Liver (tissue), 9 donors: ENCODE results near the gene ABCA13. TPM values are rescaled to one million over a fixed set of nuclear protein-coding genes. Genes with fewer than 3 reads are reported as not detected.

Source experiments
- DNase-seq: peaks from one replicate; pipeline ENCODE4 v3.0.0-alpha.2; 2017; ENCODE audit warnings: low spot score
- H3K27ac ChIP-seq, 2 donors: one replicate each; pipeline ENCODE4 v1.7.0; 2013; ENCODE audit warnings: inconsistent platforms in 2 of 2, low read length in 2 of 2, control low read depth in 1 of 2, low read depth in 1 of 2, mild to moderate bottlenecking in 1 of 2
- H3K27me3 ChIP-seq, 4 donors: one replicate each; pipeline versions ENCODE4 v1.6.1 to v1.7.0; 2013; ENCODE audit warnings: low read length in 3 of 4, inconsistent platforms in 1 of 4, mild to moderate bottlenecking in 1 of 4, moderate library complexity in 1 of 4; ENCODE audit not compliant: control insufficient read depth in 4 of 4, insufficient read depth in 4 of 4
- H3K36me3 ChIP-seq, 4 donors: one replicate each; pipeline versions ENCODE4 v1.6.1 to v1.7.0; 2013; ENCODE audit warnings: low read length in 3 of 4, mild to moderate bottlenecking in 3 of 4, low read depth in 1 of 4, moderate library complexity in 1 of 4; ENCODE audit not compliant: control insufficient read depth in 4 of 4, insufficient read depth in 3 of 4
- H3K4me1 ChIP-seq, 4 donors: one replicate each; pipeline versions ENCODE4 v1.6.1 to v1.7.0; 2013; ENCODE audit warnings: low read length in 3 of 4, mild to moderate bottlenecking in 3 of 4, moderate library complexity in 1 of 4; ENCODE audit not compliant: control insufficient read depth in 4 of 4, insufficient read depth in 4 of 4
- H3K4me3 ChIP-seq, 3 donors: one replicate each; pipeline versions ENCODE4 v1.6.1 to v1.7.0; 2013; ENCODE audit warnings: low read length in 3 of 3, control low read depth in 1 of 3, low read depth in 1 of 3, mild to moderate bottlenecking in 1 of 3
- H3K9ac ChIP-seq, 2 donors: one replicate each; pipeline ENCODE4 v1.7.0; 2013; ENCODE audit warnings: low read length in 2 of 2, mild to moderate bottlenecking in 2 of 2, moderate library complexity in 2 of 2, control low read depth in 1 of 2, low read depth in 1 of 2
- H3K9me3 ChIP-seq, 4 donors: one replicate each; pipeline versions ENCODE4 v1.6.1 to v1.7.0; 2013; ENCODE audit warnings: low read length in 3 of 4; ENCODE audit not compliant: control insufficient read depth in 4 of 4
- ATF3 ChIP-seq: IDR thresholded peaks from 2 replicates; pipeline ENCODE4 v1.6.1; 2016; ENCODE audit warnings: antibody characterized with exemption
- CTCF ChIP-seq: fragments of 150-350 bp; IDR thresholded peaks from 2 replicates; pipeline ENCODE4 v1.5.1; 2017; ENCODE audit warnings: improper control_type of control experiment, low read depth, low read length; ENCODE audit not compliant: missing input control
- EGR1 ChIP-seq, 2 donors: IDR thresholded peaks; 2 replicates each; pipeline ENCODE4 v1.6.1; 2016 to 2018; ENCODE audit warnings: antibody characterized with exemption in 2 of 2, low read depth in 2 of 2
- FOXA1 ChIP-seq: IDR thresholded peaks from 2 replicates; pipeline ENCODE4 v1.6.1; 2016; ENCODE audit warnings: antibody characterized with exemption
- FOXA2 ChIP-seq: IDR thresholded peaks from 2 replicates; pipeline ENCODE4 v1.6.1; 2016; ENCODE audit warnings: antibody characterized with exemption
- GABPA ChIP-seq, 2 donors: IDR thresholded peaks in 1 of 2; conservative IDR thresholded peaks in 1 of 2; 2 replicates each; pipeline ENCODE4 v1.6.1; 2016; ENCODE audit warnings: antibody characterized with exemption in 2 of 2, mild to moderate bottlenecking in 1 of 2, moderate library complexity in 1 of 2
- HNF4A ChIP-seq, 2 donors: conservative IDR thresholded peaks; 2 replicates each; pipeline ENCODE4 v1.6.1; 2016; ENCODE audit warnings: antibody characterized with exemption in 2 of 2, mild to moderate bottlenecking in 2 of 2
- HNF4G ChIP-seq: IDR thresholded peaks from 2 replicates; pipeline ENCODE4 v1.6.1; 2016; ENCODE audit warnings: antibody characterized with exemption
- JUND ChIP-seq, 2 donors: IDR thresholded peaks; 2 replicates each; pipeline ENCODE4 v1.6.1; 2016; ENCODE audit warnings: antibody characterized with exemption in 2 of 2
- MAX ChIP-seq: IDR thresholded peaks from 2 replicates; pipeline ENCODE4 v1.6.1; 2016; ENCODE audit warnings: antibody characterized with exemption
- REST ChIP-seq: IDR thresholded peaks from 2 replicates; pipeline ENCODE4 v1.6.1; 2016; ENCODE audit warnings: antibody characterized with exemption, mild to moderate bottlenecking
- SP1 ChIP-seq: IDR thresholded peaks from 2 replicates; pipeline ENCODE4 v1.6.1; 2018; ENCODE audit warnings: antibody characterized with exemption, mild to moderate bottlenecking
- YY1 ChIP-seq: IDR thresholded peaks from 2 replicates; pipeline ENCODE4 v1.6.1; 2016; ENCODE audit warnings: antibody characterized with exemption, mild to moderate bottlenecking
- WGBS: extraction: QIAGEN DNeasy Blood & Tissue Kit; methylation state at CpG from one replicate; pipeline ENCODE4 v1.1.7; 2013; 5-methylcytosine and 5-hydroxymethylcytosine counted together
- polyA plus RNA-seq, 2 donors: library from polyadenylated mRNA; stranded (reverse) in 1 of 2; unstranded in 1 of 2; fragments of 200-250 nt in 1 of 2; fragments of >200 nt in 1 of 2; fragmentation: Nextera tagmentation in 1 of 2; extraction: Ambion mirVana in 1 of 2; gene quantifications; one replicate each; pipeline versions ENCODE4 v1.2.1 to v1.2.3, GENCODE V29; 2013 to 2015
- total RNA-seq, 2 donors: library from RNA; depleted of rRNA; stranded (reverse); fragments of >200 nt; gene quantifications; one replicate each; pipeline ENCODE4 v1.2.3, GENCODE V29; 2014
- donor health status: healthy.
- donor health status: healthy.
- donor health status: healthy.
- donor health status: healthy.
- donor health status: healthy.

Gene ABCA13
- total and polyA plus RNA-seq, 4 donors, result 0.22 to 1.0 (median 0.66) TPM

- no peaks in the 10 kb centered on the region for H3K9me3 ChIP-seq
- WGBS, result 72% methylated on average over 2 of the region's 2 CpGs
Measured at GRCh38 chr7:48261696-48262095, 90.4 kb downstream of the ABCA13 start.

GRCh38 chr7:48262606-48263310, 91.5 kb downstream of the ABCA13 start:
- no peak for TF ChIP-seq HNF4G
- no peak for TF ChIP-seq FOXA1
- no peak for TF ChIP-seq MAX
- no peak for TF ChIP-seq REST
- no peak for TF ChIP-seq JUND (IDR thresholded peaks at IDR 0.05)
- no peak for TF ChIP-seq SP1
- no peak for TF ChIP-seq ATF3
- no peak for TF ChIP-seq HNF4A (conservative IDR thresholded peaks at IDR 0.05)
- no peak for TF ChIP-seq FOXA2
- TF ChIP-seq GABPA (IDR thresholded peaks at IDR 0.05 in 1 of 2, conservative IDR thresholded peaks at IDR 0.05 in 1 of 2), result no peak
- TF ChIP-seq YY1, result no peak
- TF ChIP-seq CTCF, result no peak
- H3K4me3 ChIP-seq, result no peak overlapping the region
- DNase-seq, result no peak
- H3K9me3 ChIP-seq, result no peaks in the 10 kb centered on the region
- H3K36me3 ChIP-seq, result no peaks in the 10 kb centered on the region
- H3K27me3 ChIP-seq, result no peaks in the 10 kb centered on the region
- WGBS, result 48% methylated on average over 1 of the region's 1 CpG
- no peaks in the 10 kb centered on the region for H3K4me1 ChIP-seq
- H3K27ac ChIP-seq, result no peak overlapping the region
- H3K9ac ChIP-seq, result no peak overlapping the region

More at GRCh38 chr7:48261696-48262095, 90.4 kb downstream of the ABCA13 start:
- Histone ChIP-seq H3K4me1 (no peaks in the 10 kb centered on the region), H3K36me3 (no peaks in the 10 kb centered on the region), H3K27ac (no peak overlapping the region), H3K9ac (no peak overlapping the region), H3K4me3 (no peak overlapping the region), H3K27me3 (no peaks in the 10 kb centered on the region)
- no peak for DNase-seq
- TF ChIP-seq JUND (IDR thresholded peaks at IDR 0.05) (no peak), EGR1 (IDR thresholded peaks at IDR 0.05; ENCODE audit: low read depth in 2 of 2) (no peak), ATF3 (no peak), GABPA (IDR thresholded peaks at IDR 0.05 in 1 of 2, conservative IDR thresholded peaks at IDR 0.05 in 1 of 2) (no peak)
